BLaER1 (cell line): ENCODE data around the gene CUBN.

ENCODE experiments used
- H3K27ac ChIP-seq: shearing (Covaris generic); formaldehyde crosslinking; 2 replicates; pipeline ENCODE4 v1.8.1; 2022
- H3K27me3 ChIP-seq: shearing (Covaris generic); formaldehyde crosslinking; 2 replicates; pipeline ENCODE4 v1.8.1; 2022
- H3K36me3 ChIP-seq: shearing (Covaris generic); formaldehyde crosslinking; 2 replicates; pipeline ENCODE4 v1.8.1; 2022
- H3K4me1 ChIP-seq: shearing (Covaris generic); formaldehyde crosslinking; 2 replicates; pipeline ENCODE4 v1.8.1; 2022
- H3K4me2 ChIP-seq: shearing (Covaris generic); formaldehyde crosslinking; 2 replicates; pipeline ENCODE4 v1.8.1; 2022
- H3K4me3 ChIP-seq: shearing (Covaris generic); formaldehyde crosslinking; 2 replicates; pipeline ENCODE4 v1.8.1; 2022
- H3K9ac ChIP-seq: shearing (Covaris generic); formaldehyde crosslinking; 2 replicates; pipeline ENCODE4 v1.8.1; 2022
- H3K9me3 ChIP-seq: shearing (Covaris generic); formaldehyde crosslinking; 2 replicates; pipeline ENCODE4 v1.8.1; 2022
- H4K20me1 ChIP-seq: shearing (Covaris generic); formaldehyde crosslinking; 2 replicates; pipeline ENCODE4 v1.8.1; 2022
- Cebpa-rat ChIP-seq: shearing (Covaris generic); IDR thresholded peaks from 2 replicates; pipeline ENCODE4 v1.8.1; 2022

Gene CUBN

GRCh38 chr10:17047908-17048307, 81.7 kb downstream of the CUBN start:
- Histone ChIP-seq H3K27ac (no peak overlapping the region), H3K27me3 (no peaks in the 10 kb centered on the region), H3K36me3 (no peaks in the 10 kb centered on the region), H4K20me1 (no peaks in the 10 kb centered on the region), H3K9ac (no peak overlapping the region), H3K4me3 (no peak overlapping the region), H3K4me1 (no peaks in the 10 kb centered on the region), H3K4me2 (no peak overlapping the region), H3K9me3 (0 out of 2 replicates have a peak, but pooled peaks cover 10% of the 10 kb centered on the region)
- no peak for TF ChIP-seq Cebpa-rat

GRCh38 chr10:17046989-17047388, 82.6 kb downstream of the CUBN start:
- H4K20me1 ChIP-seq = no peaks in the 10 kb centered on the region
- no peaks in the 10 kb centered on the region for H3K27me3 ChIP-seq
- no peak overlapping the region for H3K27ac ChIP-seq
- TF ChIP-seq Cebpa-rat = no peak
- H3K9me3 ChIP-seq = 0 out of 2 replicates have a peak, but pooled peaks cover 3% of the 10 kb centered on the region
- no peaks in the 10 kb centered on the region for H3K4me1 ChIP-seq
- no peaks in the 10 kb centered on the region for H3K36me3 ChIP-seq
- no peak overlapping the region for H3K9ac ChIP-seq
- no peak overlapping the region for H3K4me2 ChIP-seq
- H3K4me3 ChIP-seq = no peak overlapping the region

- TF ChIP-seq Cebpa-rat = no peak
- Histone ChIP-seq H3K4me2 (no peak overlapping the region), H3K27me3 (no peaks in the 10 kb centered on the region), H3K9me3 (no peaks in the 10 kb centered on the region), H3K36me3 (no peaks in the 10 kb centered on the region), H3K4me1 (no peaks in the 10 kb centered on the region), H3K4me3 (no peak overlapping the region), H4K20me1 (no peaks in the 10 kb centered on the region), H3K27ac (no peak overlapping the region), H3K9ac (no peak overlapping the region)
Observed at GRCh38 chr10:17043586-17043985, 86.0 kb downstream of the CUBN start.

- Histone ChIP-seq H3K27me3 (no peaks in the 10 kb centered on the region), H3K9ac (no peak overlapping the region), H3K9me3 (no peaks in the 10 kb centered on the region), H4K20me1 (no peaks in the 10 kb centered on the region), H3K36me3 (no peaks in the 10 kb centered on the region), H3K4me1 (no peaks in the 10 kb centered on the region), H3K4me3 (no peak overlapping the region), H3K27ac (no peak overlapping the region), H3K4me2 (no peak overlapping the region)
- no peak for TF ChIP-seq Cebpa-rat
Observed at GRCh38 chr10:17041626-17042520, 87.7 kb downstream of the CUBN start.

GRCh38 chr10:17038627-17039026, 91.0 kb downstream of the CUBN start:
- Histone ChIP-seq H3K4me3 (no peak overlapping the region), H3K9ac (no peak overlapping the region), H3K9me3 (no peaks in the 10 kb centered on the region), H3K4me2 (no peak overlapping the region), H3K27ac (no peak overlapping the region), H3K4me1 (peaks cover 4% of the 10 kb centered on the region), H3K27me3 (no peaks in the 10 kb centered on the region), H3K36me3 (no peaks in the 10 kb centered on the region), H4K20me1 (no peaks in the 10 kb centered on the region)
- no peak for TF ChIP-seq Cebpa-rat

- TF ChIP-seq Cebpa-rat = no peak
- Histone ChIP-seq H3K27ac (no peak overlapping the region), H3K4me1 (peaks cover 11% of the 10 kb centered on the region), H3K4me2 (no peak overlapping the region), H4K20me1 (no peaks in the 10 kb centered on the region), H3K36me3 (no peaks in the 10 kb centered on the region), H3K4me3 (no peak overlapping the region), H3K9me3 (no peaks in the 10 kb centered on the region), H3K9ac (no peak overlapping the region), H3K27me3 (no peaks in the 10 kb centered on the region)
Observed at GRCh38 chr10:17037910-17038309, 91.7 kb downstream of the CUBN start.

- Histone ChIP-seq H3K36me3 (no peaks in the 10 kb centered on the region), H3K4me3 (no peak overlapping the region), H4K20me1 (no peaks in the 10 kb centered on the region), H3K27ac (no peak overlapping the region), H3K9ac (no peak overlapping the region), H3K9me3 (no peaks in the 10 kb centered on the region), H3K4me1 (peaks cover 15% of the 10 kb centered on the region), H3K27me3 (no peaks in the 10 kb centered on the region), H3K4me2 (no peak overlapping the region)
- TF ChIP-seq Cebpa-rat = no peak
Observed at GRCh38 chr10:17035446-17035845, 94.2 kb downstream of the CUBN start.

- Histone ChIP-seq H3K27ac (no peak overlapping the region), H3K36me3 (no peaks in the 10 kb centered on the region), H3K9ac (no peak overlapping the region), H3K4me3 (no peak overlapping the region), H3K27me3 (no peaks in the 10 kb centered on the region), H3K9me3 (no peaks in the 10 kb centered on the region), H3K4me1 (peaks cover 33% of the 10 kb centered on the region), H4K20me1 (no peaks in the 10 kb centered on the region), H3K4me2 (peak overlapping the region; percentile 62)
- no peak for TF ChIP-seq Cebpa-rat
Observed at GRCh38 chr10:17033529-17034260, 95.9 kb downstream of the CUBN start.

GRCh38 chr10:17031637-17032635, 97.7 kb downstream of the CUBN start:
- Histone ChIP-seq H3K27me3 (no peaks in the 10 kb centered on the region), H3K4me2 (no peak overlapping the region), H3K9ac (no peak overlapping the region), H3K36me3 (no peaks in the 10 kb centered on the region), H3K4me1 (peaks cover 38% of the 10 kb centered on the region), H3K9me3 (no peaks in the 10 kb centered on the region), H3K4me3 (no peak overlapping the region), H4K20me1 (no peaks in the 10 kb centered on the region), H3K27ac (no peak overlapping the region)
- TF ChIP-seq Cebpa-rat = no peak
